ENCODE results near the gene MAP3K14. TPM values are rescaled to one million over a fixed set of nuclear protein-coding genes. Genes with fewer than 3 reads are reported as not detected.
"Not testable (repeated sequence)": the region's sequence is repeated elsewhere in the genome, so short reads cannot be mapped to it uniquely, and the experiment has no call there.

The MAP3K14 gene
- total RNA-seq, 1 donor from 2014 or later = 6.6 TPM

DNA sequence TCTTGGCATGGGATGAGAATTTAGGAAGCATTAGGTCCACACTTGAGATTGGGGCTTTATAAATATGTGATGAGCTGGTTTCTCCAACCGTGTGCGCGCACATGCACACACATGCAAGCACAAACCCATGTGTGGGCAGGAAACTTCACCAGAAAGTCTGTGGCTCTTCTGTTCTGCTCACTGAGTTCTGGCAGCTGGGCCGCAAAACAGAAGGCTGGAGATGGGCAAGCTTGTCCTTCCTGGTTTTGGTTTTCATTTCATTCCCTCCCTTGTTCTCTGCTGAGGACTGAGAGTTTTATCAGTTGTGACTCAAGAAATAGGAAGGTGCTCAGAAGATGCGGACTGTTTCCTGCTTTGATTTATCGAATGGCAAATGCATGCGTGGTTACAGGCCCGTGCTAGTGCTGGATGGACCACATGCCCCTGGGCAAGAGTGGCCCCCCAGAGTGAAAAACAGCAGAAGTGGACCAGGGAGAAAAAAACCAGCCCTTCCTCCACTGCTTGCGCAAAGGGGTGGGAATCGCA is 14.1 kb downstream of the MAP3K14 start:
- H3K4me3 ChIP-seq (ENCODE audit: low read depth, low read length) = no peak overlapping the region
- no peak for DNase-seq (ENCODE audit: low read depth)
- TF ChIP-seq, protein P1, sequence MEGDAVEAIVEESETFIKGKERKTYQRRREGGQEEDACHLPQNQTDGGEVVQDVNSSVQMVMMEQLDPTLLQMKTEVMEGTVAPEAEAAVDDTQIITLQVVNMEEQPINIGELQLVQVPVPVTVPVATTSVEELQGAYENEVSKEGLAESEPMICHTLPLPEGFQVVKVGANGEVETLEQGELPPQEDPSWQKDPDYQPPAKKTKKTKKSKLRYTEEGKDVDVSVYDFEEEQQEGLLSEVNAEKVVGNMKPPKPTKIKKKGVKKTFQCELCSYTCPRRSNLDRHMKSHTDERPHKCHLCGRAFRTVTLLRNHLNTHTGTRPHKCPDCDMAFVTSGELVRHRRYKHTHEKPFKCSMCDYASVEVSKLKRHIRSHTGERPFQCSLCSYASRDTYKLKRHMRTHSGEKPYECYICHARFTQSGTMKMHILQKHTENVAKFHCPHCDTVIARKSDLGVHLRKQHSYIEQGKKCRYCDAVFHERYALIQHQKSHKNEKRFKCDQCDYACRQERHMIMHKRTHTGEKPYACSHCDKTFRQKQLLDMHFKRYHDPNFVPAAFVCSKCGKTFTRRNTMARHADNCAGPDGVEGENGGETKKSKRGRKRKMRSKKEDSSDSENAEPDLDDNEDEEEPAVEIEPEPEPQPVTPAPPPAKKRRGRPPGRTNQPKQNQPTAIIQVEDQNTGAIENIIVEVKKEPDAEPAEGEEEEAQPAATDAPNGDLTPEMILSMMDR (conservative IDR thresholded peaks at IDR 0.05; ENCODE audit: low read depth, low read length) = no peak

DNA sequence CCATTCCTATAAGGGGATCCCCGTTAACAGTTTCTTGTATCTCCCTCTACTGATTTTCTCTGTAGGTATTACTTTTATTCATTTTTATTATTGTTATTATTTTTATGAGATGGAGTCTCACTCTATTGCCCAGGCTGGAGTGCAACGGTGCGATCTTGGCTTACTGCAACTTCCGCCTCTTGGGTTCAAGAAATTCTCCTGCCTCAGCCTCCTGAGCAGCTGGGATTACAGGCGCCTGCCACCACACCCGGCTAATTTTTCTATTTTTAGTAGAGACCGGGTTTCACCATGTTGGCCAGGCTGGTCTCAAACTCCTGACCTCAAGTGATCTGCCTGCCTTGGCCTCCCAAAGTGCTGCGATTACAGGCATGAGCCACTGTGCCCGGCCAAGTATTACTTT is 14.6 kb downstream of the MAP3K14 start:
- DNase-seq (ENCODE audit: low read depth); H3K4me3 ChIP-seq (ENCODE audit: low read depth, low read length): not testable (repeated sequence)

DNA sequence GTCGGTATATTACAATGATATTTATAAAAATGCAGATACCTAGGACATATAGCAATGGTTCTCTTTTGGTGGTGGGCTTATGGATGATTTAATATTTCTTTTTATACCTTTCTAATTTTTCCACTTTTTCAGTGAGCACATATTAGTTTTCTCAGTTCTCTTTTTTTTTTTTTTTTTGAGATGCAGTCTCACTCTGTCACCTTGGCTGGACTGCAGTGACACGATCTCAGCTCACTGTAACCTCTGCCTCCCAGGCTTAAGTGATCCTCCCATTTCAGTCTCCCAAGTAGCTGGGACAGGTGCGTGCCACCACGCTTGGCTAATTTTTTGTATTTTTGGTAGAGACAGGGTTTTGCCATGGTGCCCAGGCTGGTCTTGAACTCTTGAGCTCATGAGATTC is 15.1 kb downstream of the MAP3K14 start:
- no peak overlapping the region for H3K4me3 ChIP-seq (ENCODE audit: low read depth, low read length)
- DNase-seq (ENCODE audit: low read depth) = no peak
- TF ChIP-seq, protein P1 (conservative IDR thresholded peaks at IDR 0.05; ENCODE audit: low read depth, low read length) = no peak

DNA sequence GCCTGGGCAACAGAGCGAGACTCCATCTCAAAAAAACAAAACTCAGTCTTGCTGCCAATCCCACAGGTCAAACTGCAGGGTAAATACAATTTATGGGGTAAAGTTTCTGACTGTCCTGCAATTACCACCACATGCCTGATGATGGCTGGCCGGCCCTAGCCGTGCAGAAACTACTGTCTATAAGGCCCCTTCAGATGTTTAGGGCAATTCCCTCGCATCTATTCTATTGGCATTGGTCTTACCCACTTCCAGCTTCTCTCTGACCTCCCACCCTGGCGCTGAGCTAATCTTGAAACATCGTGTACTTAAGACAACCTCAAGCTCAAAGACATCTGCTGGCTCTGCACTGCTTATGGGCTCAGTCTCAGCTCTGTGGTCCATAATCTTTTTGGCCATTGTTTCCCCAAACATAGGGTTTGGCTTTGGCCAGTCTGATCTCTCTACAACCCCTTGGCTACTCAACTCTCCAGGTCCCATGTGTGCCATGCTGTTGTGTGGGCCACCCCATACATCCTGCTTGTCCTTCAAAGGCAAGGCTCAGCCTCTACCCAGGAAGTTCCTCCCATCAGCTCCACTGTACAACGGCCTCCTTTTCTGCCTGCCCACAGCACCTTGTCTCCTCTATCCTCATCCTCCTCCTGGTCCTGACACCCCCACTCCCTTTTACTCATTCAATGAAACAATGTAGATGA is 16.6 kb downstream of the MAP3K14 start:
- TF ChIP-seq, protein P1 (conservative IDR thresholded peaks at IDR 0.05; ENCODE audit: low read depth, low read length) = no peak
- no peak for DNase-seq (ENCODE audit: low read depth)
- H3K4me3 ChIP-seq (ENCODE audit: low read depth, low read length) = no peak overlapping the region

DNA sequence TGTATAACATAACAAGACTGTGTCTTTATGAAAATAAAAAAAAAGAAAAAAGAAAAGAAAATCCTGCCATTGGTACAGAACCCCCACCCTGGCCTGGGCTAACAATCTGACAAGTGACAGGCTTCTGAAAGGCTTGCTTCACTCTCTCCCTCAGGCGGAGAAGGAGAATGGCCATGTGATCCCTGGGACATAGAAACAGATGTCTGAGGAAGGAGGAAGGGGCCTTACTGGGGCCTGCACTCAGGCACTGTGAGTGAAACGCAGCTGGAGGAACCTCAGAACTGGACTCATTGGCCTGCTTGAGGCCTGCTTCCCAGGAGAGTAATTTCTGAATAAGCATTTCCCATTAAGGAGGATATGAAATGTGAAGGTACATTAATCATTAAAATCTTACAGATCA is 17.5 kb downstream of the MAP3K14 start:
- H3K4me3 ChIP-seq (ENCODE audit: low read depth, low read length) = no peak overlapping the region
- TF ChIP-seq, protein P1 (conservative IDR thresholded peaks at IDR 0.05; ENCODE audit: low read depth, low read length) = no peak
- no peak for DNase-seq (ENCODE audit: low read depth)

DNA sequence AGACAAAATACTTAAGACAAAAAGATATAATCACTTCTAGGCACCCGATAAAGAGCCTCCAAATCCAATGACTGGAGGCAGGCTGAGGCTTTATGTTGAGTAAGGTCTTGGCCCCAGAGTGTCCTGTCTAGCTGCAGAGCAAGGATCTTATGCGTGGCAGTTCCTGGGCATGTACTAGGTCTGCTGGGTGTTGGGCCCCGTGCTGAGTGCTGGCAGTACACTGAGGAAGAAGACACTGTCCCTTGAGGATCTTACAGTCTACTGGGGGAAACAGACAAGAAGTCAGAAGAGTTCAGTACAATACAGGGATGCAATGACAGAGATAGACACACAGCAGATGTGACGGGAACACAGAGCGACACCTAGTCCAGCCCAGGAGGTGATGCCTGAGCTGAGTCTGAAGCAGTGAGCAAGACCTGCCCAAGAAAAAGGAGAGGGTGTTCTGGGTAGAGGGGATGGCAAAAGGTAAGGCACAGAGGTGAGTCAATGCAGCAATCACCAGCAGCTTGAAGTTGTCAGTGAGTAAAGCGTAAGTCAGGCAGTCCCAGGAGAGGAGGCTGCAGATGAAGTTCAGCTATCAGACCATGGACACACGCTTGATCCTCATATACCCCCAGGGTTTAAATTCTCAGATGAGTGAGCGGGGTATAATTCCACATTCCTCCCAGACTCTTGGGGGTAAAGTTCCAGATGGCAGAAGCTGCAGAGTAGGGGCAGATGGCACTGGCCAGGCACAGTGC is 18.1 kb downstream of the MAP3K14 start:
- TF ChIP-seq, protein P1 (conservative IDR thresholded peaks at IDR 0.05; ENCODE audit: low read depth, low read length) = no peak
- no peak for DNase-seq (ENCODE audit: low read depth)
- no peak overlapping the region for H3K4me3 ChIP-seq (ENCODE audit: low read depth, low read length)

DNA sequence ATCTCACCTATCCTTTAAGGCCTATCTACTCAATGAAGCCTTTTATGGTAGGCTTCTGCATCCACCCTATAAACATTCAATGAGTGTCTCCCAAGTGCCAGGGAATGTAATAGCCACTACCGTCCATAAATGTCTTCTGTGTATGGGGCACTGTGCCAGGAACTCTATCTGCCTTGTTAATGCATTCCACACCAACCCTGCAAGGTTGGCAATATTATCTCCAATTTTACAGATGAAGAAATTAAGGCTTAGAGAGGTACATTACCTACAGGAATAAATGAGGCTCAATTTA is 20.0 kb downstream of the MAP3K14 start:
- DNase-seq (ENCODE audit: low read depth) = no peak
- TF ChIP-seq, protein P1 (conservative IDR thresholded peaks at IDR 0.05; ENCODE audit: low read depth, low read length) = no peak
- no peak overlapping the region for H3K4me3 ChIP-seq (ENCODE audit: low read depth, low read length)

Data from epithelial cell of proximal tubule (primary cell).